RWPE2 (cell line): ENCODE data around the gene NAP1L1.

ENCODE experiments used
- ATAC-seq: fragments of 200-7000 bp; cut with Tn5 transposase; 3 replicates; pipeline ENCODE4 v1.9.1; 2021; ENCODE audit warnings: low read depth
- DNase-seq: peaks from one replicate; pipeline ENCODE4 v3.0.0-alpha.2; 2020; ENCODE audit warnings: low spot score
- H3K27ac ChIP-seq: fragments of 450-650 bp; 2 replicates; pipeline ENCODE4 v1.5.1; 2017; ENCODE audit warnings: mild to moderate bottlenecking; ENCODE audit not compliant: poor library complexity, severe bottlenecking
- H3K27me3 ChIP-seq: fragments of 250-450 bp; sonication (Bioruptor Pico); 2 replicates; pipeline ENCODE4 v1.5.1; 2021; ENCODE audit warnings: mild to moderate bottlenecking, moderate library complexity; ENCODE audit not compliant: insufficient read depth, poor library complexity, severe bottlenecking
- H3K36me3 ChIP-seq: fragments of 250-450 bp; sonication (Bioruptor Pico); 2 replicates; pipeline ENCODE4 v1.5.1; 2020; ENCODE audit warnings: low read depth, mild to moderate bottlenecking, moderate library complexity
- H3K4me1 ChIP-seq: fragments of 250-450 bp; sonication (Bioruptor Pico); 2 replicates; pipeline ENCODE4 v1.5.1; 2021; ENCODE audit warnings: mild to moderate bottlenecking, moderate library complexity; ENCODE audit not compliant: insufficient read depth, poor library complexity, severe bottlenecking
- H3K4me3 ChIP-seq: fragments of 250-450 bp; sonication (Bioruptor Pico); 2 replicates; pipeline ENCODE4 v1.5.1; 2021; ENCODE audit warnings: mild to moderate bottlenecking, moderate library complexity; ENCODE audit not compliant: severe bottlenecking
- H3K9me3 ChIP-seq: fragments of 250-450 bp; sonication (Bioruptor Pico); 2 replicates; pipeline ENCODE4 v1.5.1; 2021; ENCODE audit warnings: mild to moderate bottlenecking, moderate library complexity; ENCODE audit not compliant: severe bottlenecking
- TF ChIP-seq, protein P1 (sequence below): fragments of 450-650 bp; IDR thresholded peaks from one replicate; pipeline ENCODE4 v1.5.1; 2017; ENCODE audit warnings: mild to moderate bottlenecking, moderate library complexity; ENCODE audit not compliant: poor library complexity, severe bottlenecking

Gene NAP1L1

DNA sequence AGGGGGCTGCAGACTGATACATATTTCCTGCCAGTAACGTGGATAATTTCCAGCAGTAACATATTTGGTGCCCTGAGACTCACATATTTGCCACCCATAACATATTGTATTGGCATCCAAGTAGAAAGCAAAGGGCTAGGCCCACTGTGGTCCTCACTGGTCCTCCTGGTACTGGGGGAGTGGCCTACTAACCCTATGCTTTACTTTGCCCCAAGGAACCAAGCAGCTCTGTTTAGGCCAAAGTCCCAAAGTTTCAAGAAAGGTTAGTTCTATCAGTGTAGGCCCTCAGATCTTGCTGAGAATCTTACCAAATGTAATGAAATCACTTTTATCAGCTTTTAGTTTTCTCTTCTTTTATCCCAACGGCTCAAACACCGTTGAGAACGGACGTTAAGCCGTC lies 35.4 kb upstream of the NAP1L1 start:
- Histone ChIP-seq H3K36me3 (no peaks in the 10 kb centered on the region), H3K9me3 (no peaks in the 10 kb centered on the region), H3K27me3 (no peaks in the 10 kb centered on the region), H3K4me3 (no peak overlapping the region), H3K27ac (no peak overlapping the region), H3K4me1 (peaks cover 19% of the 10 kb centered on the region)
- TF ChIP-seq, protein P1, sequence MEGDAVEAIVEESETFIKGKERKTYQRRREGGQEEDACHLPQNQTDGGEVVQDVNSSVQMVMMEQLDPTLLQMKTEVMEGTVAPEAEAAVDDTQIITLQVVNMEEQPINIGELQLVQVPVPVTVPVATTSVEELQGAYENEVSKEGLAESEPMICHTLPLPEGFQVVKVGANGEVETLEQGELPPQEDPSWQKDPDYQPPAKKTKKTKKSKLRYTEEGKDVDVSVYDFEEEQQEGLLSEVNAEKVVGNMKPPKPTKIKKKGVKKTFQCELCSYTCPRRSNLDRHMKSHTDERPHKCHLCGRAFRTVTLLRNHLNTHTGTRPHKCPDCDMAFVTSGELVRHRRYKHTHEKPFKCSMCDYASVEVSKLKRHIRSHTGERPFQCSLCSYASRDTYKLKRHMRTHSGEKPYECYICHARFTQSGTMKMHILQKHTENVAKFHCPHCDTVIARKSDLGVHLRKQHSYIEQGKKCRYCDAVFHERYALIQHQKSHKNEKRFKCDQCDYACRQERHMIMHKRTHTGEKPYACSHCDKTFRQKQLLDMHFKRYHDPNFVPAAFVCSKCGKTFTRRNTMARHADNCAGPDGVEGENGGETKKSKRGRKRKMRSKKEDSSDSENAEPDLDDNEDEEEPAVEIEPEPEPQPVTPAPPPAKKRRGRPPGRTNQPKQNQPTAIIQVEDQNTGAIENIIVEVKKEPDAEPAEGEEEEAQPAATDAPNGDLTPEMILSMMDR, result no peak
- DNase-seq, result no peak
- no peak for ATAC-seq

DNA sequence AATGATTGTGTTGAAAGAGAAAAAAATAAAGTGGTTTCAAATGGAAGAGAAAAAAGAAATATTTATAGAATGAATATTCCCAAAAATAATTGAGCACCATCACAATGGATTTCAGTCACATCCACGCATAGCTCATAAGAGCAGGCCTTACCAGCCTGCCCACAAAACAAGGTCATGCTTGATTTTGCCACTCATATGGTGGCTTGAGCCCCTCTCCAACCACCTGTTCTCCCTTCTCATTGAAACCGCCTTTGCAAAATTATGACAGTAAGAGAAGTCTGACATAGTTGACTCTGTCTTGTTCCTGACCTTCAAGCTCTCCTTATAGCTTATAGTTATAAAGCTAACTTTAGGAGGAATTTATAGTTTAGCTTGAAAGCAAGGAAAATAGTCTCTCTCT lies 33.3 kb upstream of the NAP1L1 start:
- H3K27me3 ChIP-seq, result no peaks in the 10 kb centered on the region
- no peaks in the 10 kb centered on the region for H3K9me3 ChIP-seq
- no peaks in the 10 kb centered on the region for H3K36me3 ChIP-seq
- H3K4me3 ChIP-seq, result no peak overlapping the region
- H3K27ac ChIP-seq, result no peak overlapping the region
- DNase-seq (no peak), ATAC-seq (no peak)
- H3K4me1 ChIP-seq, result peaks cover 2% of the 10 kb centered on the region
- TF ChIP-seq, protein P1, result no peak

DNA sequence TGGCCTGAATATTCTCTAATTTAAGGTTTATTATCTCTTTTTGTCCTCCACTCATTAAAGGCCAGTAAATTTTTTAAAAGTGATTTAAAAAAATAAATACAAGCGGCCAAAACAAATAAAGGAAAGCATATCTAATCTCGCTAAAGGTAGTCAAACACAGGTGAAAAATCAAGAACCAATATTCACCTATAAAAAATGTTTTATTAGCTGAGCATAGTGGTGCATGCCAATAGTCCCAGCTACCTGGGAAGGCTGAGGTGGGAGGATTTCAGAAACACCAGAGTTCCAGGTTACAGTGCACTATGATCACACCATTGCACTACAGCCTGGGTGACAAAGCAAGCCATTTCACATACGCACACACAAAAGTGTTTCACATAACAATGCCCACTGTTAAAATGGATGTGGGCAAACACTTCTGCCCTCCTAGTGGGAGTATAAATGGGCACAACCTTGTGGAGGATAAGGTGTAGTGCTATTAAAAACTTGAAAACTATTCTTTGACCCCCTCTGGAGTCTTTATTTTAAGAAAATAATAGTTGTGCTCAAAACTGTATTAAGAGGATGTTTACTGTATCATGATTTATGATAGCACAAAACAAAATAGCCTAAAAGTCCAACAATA lies 32.7 kb upstream of the NAP1L1 start:
- H3K36me3 ChIP-seq, result no peaks in the 10 kb centered on the region
- no peak overlapping the region for H3K4me3 ChIP-seq
- no peak overlapping the region for H3K27ac ChIP-seq
- H3K4me1 ChIP-seq, result no peaks in the 10 kb centered on the region
- no peaks in the 10 kb centered on the region for H3K9me3 ChIP-seq
- TF ChIP-seq, protein P1, result no peak
- DNase-seq (no peak), ATAC-seq (no peak)
- H3K27me3 ChIP-seq, result no peaks in the 10 kb centered on the region

DNA sequence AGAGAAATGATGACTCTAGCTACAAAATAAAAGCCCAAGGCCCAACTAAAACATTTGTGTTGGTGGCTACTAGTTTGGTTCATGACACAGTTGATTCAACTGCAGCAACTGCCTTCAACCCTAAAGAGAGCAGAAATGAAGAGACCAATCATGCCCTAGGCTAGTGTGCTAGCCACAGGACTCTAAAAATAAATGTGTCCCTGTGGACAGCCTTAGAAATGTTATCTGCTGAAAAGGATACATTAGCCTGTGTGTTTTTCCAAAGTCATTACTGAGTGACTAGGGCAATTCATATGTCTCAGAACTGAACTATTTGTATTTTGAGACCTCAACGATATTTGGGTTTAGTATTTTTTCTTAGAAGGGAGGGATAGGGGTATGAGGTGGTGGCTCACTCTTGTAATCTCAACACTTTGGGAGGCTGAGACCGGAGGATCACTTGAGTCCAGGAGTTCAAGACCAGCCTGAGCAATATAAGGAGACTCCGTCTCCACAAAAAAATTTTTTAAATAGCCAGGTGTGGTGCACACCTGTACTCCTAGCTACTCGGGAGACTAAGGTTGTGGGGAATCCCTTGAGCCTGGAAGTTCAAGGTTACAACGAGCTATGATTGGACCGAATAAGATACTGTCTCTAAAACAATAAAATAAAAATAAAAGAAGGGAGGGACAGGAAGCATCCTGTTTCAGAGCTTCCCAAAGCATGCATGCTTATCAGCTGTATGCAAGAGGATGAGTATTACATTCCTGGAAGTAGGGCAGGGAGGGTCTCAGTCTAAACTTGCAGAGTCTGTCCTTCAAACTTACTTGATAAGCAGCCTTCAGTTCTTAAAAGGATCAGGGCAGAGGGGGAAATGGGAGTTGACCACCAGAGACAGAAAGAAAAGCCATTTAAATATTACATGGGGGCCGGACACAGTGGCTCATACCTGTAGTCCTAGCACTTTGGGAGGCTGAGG lies 29.6 kb upstream of the NAP1L1 start:
- DNase-seq (no peak), ATAC-seq (peak; percentile 83)
- Histone ChIP-seq H3K27ac (peak overlapping the region; percentile 1), H3K4me3 (no peak overlapping the region), H3K4me1 (no peaks in the 10 kb centered on the region), H3K9me3 (no peaks in the 10 kb centered on the region), H3K27me3 (no peaks in the 10 kb centered on the region), H3K36me3 (no peaks in the 10 kb centered on the region)
- TF ChIP-seq, protein P1, result no peak
